ENCODE results near the gene TTLL8.
"Not testable (repeated sequence)": the region's sequence is repeated elsewhere in the genome, so short reads cannot be mapped to it uniquely, and the experiment has no call there.

Gene TTLL8

DNA sequence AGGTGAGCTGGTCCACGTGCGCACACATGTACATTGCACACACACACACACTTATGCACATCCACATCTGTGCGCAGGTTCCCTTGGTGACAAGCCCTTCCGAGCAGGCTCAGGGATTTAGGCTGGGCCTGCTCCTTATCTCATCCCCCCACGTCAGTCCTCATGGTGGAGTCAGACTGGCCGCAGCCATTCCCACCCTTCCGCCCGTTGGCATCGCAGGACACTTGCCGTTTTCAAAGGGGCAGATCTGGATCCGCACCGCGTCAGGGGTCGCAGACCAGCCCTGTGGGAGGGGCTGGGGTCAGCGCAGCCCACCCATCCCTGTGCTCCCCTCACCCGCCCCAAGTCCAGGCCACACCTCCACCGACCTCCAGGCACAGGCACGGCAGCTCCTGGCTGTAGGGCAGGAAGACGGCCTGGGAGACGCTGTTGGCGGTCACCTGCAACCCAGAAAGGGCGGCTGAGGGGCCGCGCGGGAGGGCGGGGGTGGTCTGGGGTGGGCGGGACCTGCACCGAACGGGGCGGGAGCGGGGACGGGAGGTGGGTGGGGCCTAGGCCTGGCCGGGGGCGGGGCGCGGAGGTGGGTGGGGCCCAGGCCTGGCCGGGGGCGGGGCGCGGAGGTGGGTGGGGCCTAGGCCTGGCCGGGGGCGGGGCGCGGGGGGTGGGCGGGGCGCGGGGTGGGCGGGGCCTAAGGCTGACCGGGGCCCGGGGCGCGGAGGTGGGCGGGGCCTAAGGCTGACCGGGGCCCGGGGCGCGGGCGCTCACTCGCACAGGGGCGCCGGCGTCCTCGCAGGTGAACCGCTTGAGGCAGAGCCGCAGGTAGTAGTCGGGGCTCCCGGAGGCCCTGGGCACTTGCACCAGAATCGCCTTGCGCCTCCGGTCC, 58.8 kb downstream of the TTLL8 start:
- no peak for DNase-seq

DNA sequence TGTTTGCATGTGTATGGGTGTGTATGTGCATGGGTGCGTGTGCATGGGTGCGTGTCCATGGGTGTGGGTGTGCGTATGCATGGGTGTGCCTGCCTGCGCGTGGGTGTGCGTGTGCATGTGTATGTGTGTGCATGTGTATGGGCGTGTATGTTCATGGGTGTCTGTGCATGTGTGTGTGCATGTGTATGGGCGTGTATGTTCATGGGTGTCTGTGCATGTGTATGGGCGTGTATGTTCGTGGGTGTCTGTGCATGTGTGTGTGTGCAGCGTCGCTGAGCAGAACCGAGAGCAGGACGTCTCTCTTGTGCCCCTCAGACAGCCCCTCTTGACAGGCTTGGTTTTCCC, 59.4 kb downstream of the TTLL8 start:
- DNase-seq, result no peak

- no peak for DNase-seq
Observed at GRCh38 chr22:49997932-49998717, 60.0 kb downstream of the TTLL8 start.

DNA sequence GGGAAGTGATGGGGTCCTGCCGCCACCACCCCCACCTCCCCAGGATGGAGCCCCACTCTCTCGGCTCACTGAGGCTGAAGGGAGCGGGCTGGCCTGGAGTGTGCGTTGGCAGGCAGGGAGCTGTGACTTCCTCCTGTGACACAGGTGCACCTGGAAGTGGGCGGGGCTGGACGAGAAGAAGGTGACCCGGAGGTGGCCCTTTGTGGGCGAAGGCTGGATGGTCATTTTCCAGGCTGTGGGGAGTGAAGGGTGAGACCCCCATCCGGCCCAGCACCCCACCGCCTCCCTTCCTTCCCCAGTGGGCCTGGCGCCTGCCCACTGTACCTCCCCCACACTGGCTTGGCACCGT, 60.9 kb downstream of the TTLL8 start:
- DNase-seq, result no peak

- no peak for DNase-seq
Observed at GRCh38 chr22:49996518-49997250, 61.4 kb downstream of the TTLL8 start.

DNA sequence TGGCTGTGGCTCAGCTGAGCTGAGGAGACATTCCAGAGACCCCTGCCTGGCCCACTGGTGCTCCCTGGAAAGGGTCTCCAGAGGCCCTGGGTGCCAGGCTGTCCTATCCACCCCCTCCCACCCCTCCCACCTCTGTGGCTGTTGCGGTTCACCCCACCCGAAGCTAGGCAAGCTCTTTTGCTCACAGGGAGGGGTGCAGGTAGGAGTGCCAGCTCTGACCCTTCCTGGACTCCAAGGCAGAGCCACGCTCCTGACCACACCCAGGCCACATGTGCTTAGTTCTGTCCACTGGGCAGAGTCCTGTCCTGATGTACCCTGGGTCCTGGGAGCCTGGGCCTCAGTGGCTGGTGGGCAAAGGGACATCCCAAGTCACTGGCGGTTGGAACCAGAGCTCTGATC, 62.0 kb downstream of the TTLL8 start:
- DNase-seq, result no peak

DNA sequence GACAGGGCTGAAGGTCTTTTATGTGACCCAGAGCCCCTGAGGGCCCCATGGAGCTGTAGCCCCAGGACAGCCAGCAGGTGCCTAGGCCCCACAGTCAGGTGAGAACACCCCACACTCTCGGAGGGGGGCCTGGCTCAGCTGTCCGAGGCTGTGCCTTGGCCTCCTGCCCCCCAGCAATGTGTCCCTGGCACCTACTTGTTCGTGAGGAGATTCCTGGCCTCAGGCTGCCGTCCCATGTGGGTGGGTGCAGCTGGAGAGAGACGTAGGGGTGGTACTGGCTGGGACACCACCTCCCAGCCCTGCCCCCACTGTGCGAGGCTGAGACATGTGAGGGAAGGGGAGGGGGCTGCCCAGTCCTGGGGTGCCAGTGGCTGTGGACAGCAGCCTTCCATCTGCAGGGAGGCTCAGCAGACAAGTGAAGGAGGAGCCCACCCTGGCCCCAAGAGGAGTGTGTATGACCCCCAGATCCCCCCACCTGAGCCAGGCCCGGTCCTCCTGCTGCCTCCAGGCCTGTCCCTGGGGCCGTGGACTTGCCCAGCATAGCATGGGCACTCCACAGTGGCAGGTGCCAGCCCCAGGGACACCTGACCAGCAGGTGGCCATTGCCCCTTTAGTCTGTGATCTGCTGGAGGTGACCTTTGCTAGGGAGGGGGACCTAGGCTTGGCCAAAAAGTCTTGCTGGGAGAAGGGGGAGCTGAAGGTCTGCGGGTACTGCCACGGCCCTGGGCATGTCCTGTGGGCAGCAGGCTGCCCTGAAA, 62.6 kb downstream of the TTLL8 start:
- DNase-seq, result no peak

DNA sequence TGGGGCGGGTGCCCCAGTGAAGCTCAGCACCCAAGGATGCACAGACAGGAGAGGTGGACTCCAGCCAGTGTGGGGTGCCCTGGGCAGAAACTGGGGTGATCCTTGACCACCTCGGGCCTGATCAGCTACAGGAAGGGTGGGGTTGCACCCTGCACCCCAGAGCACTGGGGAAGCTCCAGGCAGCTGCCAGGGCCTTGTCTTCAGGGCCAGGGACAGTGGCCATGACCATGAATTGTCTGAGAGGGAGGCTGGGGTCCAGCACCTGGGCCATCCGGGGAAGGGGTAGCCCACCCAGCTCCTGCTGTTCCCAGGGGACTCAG, 63.1 kb downstream of the TTLL8 start:
- DNase-seq, result no peak

DNA sequence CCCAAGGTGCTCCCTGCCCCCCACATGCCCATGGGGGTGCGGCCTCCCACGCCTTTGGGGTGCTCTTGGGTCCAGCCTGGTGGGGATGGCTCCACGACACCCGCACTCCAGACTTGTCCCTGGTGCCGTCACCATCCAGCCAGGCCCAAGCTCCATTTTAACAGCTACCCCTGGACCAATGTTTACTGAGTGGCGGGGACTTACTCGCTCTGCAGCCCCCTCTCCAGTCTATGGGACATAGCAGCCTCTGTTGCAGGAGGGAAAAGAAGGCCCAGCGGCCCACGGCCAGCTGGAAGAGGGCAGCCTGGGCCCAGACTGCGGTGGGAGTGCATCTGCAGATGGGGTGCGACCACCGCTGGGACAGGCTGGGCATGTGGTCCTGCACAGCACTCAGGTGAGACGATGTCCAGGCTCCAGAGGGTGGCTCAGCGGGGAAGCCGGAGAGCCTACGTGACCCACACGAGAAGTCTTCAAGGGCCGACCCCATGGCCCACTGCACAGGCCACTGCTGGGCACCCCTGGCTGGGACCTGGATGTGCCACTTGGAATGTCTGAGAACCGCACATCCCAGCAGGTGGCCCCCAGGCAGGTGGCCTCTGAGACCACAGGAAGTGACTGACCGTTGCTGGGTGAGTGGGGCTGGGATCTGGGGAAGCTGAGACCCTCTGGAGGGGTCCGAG, 63.6 kb downstream of the TTLL8 start:
- DNase-seq, result no peak

- DNase-seq, result no peak
Observed at GRCh38 chr22:49993649-49994360, 64.3 kb downstream of the TTLL8 start.

DNA sequence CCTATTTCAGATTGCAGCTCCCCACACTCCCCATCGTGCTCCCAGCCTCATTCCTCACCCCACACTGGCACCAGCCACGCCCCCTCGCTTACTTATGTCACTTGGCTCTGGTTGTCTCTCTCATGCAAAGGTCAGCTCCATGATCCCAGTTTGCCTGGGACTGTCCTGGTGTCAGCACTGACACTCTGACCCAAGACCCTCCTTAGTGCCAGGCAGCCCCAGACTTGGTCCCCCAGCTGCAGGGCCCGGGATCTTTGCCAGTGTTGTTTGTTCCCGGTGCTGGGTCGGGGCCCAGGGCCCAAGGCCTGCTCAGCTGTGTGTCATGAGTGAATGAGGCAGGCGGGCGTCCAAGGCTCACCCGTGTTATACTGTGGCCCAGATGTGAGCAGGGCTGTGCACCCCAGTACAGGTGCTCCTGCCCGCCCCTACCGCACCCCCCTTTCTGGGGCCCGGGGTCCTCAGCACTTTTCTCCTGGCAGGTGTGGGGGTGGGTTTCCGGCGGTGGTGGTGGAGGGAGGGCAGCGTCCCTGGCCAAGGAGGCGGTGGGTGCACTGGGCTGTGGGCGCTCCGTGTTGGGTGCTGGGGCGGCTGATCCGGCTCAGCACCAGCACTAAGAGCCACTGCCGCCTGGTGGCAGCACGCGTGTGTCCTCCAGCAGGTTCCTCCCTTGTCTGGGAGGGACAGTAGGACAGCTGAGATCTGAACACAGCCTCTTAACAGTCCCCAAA, 65.0 kb downstream of the TTLL8 start:
- no peak for DNase-seq

- DNase-seq, result no peak
Observed at GRCh38 chr22:49991907-49992533, 66.1 kb downstream of the TTLL8 start.

DNA sequence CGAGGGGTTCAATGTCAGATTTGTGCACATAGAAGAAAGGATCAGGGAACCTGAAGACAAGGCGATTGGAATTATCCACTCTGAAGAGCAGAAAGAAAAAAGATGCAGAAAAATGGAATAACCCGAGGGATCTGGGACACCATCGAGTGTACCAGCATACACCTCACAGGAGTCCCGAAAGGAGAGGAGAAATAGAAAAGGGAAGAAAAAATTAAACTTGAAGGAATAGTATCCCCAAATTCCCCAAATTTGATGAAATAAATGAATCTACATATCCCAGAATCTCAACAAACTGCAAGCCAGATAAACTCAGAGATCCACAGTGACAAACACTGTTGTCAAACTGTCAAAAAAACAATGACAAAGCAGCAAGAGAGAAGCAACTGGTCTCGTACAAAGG, 66.9 kb downstream of the TTLL8 start:
- no peak for DNase-seq

DNA sequence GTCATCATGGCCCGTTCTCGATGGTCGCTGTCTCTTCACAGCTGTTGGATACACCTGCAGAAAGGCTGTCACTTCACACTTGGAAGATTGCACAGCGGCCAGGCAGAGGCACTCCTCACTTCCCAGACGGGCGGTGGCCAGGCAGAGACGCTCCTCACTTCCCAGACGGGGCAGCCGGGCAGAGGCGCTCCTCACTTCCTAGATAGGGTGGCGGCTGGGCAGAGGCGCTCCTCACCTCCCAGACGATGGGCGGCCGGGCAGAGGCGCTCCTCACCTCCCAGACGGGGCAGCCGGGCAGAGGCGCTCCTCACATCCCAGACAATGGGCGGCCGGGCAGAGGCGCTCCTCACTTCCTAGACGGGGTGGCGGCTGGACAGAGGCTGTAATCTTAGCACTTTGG, 68.3 kb downstream of the TTLL8 start:
- not testable (repeated sequence) for DNase-seq

DNA sequence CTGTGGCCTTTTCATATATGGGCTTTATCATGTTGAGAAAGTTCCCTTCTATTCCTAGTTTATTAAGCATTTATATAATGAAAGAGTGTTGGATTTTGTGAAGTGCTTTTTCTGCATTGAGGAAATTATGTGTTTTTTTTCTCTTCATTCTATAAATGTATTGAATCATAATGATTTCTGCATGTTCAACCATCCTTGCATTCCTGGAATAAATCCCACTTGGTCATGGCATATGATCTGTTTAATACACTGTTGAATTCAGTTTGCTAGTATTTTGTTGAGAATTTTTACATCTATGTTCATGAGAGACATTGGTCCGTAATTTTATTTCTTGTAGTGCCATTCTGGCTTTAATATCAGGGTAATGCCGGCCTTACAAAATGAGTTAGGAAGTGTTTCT, 71.8 kb downstream of the TTLL8 start:
- DNase-seq, result no peak

GRCh38 chr22:49983148-49984042, 74.7 kb downstream of the TTLL8 start:
- peak; percentile 18 for DNase-seq

DNA sequence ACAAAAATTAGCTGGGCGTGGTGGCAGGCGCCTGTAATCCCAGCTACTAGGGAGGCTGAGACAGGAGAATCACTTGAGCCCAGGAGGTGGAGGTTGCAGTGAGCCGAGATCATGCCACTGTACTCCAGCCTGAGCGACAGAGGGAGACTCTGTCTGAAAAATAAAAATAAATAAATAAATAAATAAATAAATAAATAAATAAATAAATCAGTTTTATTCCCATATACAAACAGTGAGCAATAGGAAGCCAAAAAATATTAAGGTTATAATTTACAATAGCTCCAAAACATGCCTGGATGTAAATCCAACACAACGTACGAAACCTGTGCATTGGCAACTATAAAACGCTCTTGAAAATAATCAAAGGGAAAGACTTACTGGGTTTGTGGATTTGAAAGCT, 76.3 kb downstream of the TTLL8 start:
- not testable (repeated sequence) for DNase-seq

GRCh38 chr22:49979587-49980264, 78.4 kb downstream of the TTLL8 start:
- DNase-seq, result no peak

- no peak for DNase-seq
Observed at GRCh38 chr22:49977578-49977977, 80.5 kb downstream of the TTLL8 start.

All from NCI-H2171 (cell line).